NT2/D1 (cell line): Measurements from ENCODE around the gene DLX2.

Experiments used
- DNase-seq: peaks from one replicate; pipeline ENCODE4 v3.0.0-alpha.2; 2011; ENCODE audit warnings: low read depth, low spot score
- H3K27me3 ChIP-seq: 2 replicates; pipeline ENCODE4 v1.6.0; 2011; ENCODE audit warnings: mild to moderate bottlenecking; ENCODE audit not compliant: insufficient read length, insufficient read depth
- H3K36me3 ChIP-seq: 2 replicates; pipeline ENCODE4 v1.6.1; 2011; ENCODE audit warnings: mild to moderate bottlenecking, low read length, mixed read lengths; ENCODE audit not compliant: insufficient read depth, insufficient read length
- H3K4me1 ChIP-seq: 2 replicates; pipeline ENCODE4 v1.5.1; 2011; ENCODE audit not compliant: insufficient read depth, insufficient read length
- H3K4me3 ChIP-seq: 2 replicates; pipeline ENCODE4 v1.5.1; 2011; ENCODE audit warnings: low read depth; ENCODE audit not compliant: insufficient read length
- H3K9ac ChIP-seq: 2 replicates; pipeline ENCODE4 v1.6.0; 2011; ENCODE audit warnings: low read depth; ENCODE audit not compliant: insufficient read length
- H3K9me3 ChIP-seq: 2 replicates; pipeline ENCODE4 v1.5.1; 2011; ENCODE audit warnings: mild to moderate bottlenecking, low read length; ENCODE audit not compliant: insufficient read depth
- SUZ12 ChIP-seq: IDR thresholded peaks from 2 replicates; pipeline ENCODE4 v1.6.1; 2011; ENCODE audit not compliant: insufficient read length, insufficient read depth; ENCODE audit errors: extremely low read depth
- YY1 ChIP-seq: IDR thresholded peaks from 2 replicates; pipeline ENCODE4 v1.6.1; 2011; ENCODE audit not compliant: insufficient read length, insufficient read depth
- ZNF274 ChIP-seq: IDR thresholded peaks from 2 replicates; pipeline ENCODE4 v1.6.1; 2011; ENCODE audit warnings: mild to moderate bottlenecking, low read depth, low read length

DLX2 gene

DNA sequence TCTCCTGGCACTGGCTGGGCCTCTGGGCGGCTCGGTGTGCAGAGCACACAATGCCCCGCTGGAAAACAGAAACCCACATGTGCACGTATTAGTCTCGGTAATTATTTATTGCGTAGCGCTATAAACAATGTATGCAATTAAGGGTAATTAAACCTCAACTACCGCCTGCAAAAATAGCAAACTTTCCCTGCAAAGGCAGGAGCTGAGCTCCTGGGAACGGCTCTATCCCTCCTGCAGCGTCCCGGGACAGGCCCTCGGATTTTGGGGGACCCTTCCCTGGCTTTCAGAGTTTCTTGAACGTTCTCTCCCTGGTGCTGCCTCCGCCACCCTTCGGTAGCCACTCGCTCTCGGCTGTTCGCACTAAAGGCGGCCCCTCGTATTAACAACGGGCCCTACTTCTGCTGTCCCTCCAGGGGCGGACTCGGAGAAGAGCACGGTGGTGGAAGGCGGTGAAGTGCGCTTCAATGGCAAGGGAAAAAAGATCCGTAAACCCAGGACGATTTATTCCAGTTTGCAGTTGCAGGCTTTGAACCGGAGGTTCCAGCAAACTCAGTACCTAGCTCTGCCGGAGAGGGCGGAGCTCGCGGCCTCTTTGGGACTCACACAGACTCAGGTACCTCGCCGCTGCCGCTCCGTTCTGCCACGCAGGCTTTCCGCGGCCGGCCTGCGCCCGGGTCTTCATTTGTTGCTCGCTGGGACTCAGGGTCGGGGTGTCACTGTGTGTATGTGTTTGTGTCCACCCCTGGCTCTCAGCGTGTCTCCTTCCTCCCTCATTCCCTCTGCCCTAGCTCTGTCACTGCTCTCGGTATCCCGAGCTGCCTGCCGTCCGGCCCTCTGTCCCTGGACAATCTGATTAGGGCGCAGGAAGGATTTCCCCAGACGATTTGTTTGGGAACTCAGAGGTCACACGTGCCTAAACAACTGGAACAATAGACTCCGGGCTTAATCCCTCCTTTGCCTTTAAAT, 16.2 kb downstream of the DLX2 start:
- H3K36me3 ChIP-seq: no peaks in the 10 kb centered on the region
- TF ChIP-seq SUZ12 (peak; percentile 76), ZNF274 (no peak)
- no peak for DNase-seq
- H3K27me3 ChIP-seq: peaks cover 100% of the 10 kb centered on the region
- H3K9me3 ChIP-seq: no peaks in the 10 kb centered on the region
- no peak overlapping the region for H3K9ac ChIP-seq
- H3K4me1 ChIP-seq: peaks cover 41% of the 10 kb centered on the region
- peak overlapping the region; percentile 12 for H3K4me3 ChIP-seq

DNA sequence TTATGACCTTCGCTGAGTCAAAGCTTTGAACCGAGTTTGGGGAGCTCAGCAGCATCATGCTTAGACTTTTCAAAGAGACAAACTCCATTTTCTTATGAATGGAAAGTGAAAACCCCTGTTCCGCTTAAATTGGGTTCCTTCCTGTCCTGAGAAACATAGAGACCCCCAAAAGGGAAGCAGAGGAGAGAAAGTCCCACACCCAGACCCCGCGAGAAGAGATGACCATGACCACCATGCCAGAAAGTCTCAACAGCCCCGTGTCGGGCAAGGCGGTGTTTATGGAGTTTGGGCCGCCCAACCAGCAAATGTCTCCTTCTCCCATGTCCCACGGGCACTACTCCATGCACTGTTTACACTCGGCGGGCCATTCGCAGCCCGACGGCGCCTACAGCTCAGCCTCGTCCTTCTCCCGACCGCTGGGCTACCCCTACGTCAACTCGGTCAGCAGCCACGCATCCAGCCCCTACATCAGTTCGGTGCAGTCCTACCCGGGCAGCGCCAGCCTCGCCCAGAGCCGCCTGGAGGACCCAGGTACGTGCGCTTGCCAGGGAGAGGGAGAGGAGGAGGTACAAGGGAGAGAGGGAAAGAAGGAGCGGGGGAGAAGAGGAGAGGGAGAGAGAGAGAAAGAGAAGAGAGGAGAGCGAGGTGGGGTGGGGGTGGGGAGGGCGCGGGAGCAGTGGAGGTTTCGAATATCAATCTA, 17.1 kb downstream of the DLX2 start, which contains the start of gene DLX1:
DLX1 (plus strand) TSS at position 48 of the 700 bp plus-strand sequence; CDS start at position 219, 171 bp downstream.
- no peak for DNase-seq
- Histone ChIP-seq H3K36me3 (no peaks in the 10 kb centered on the region), H3K4me1 (peaks cover 43% of the 10 kb centered on the region), H3K9me3 (no peaks in the 10 kb centered on the region), H3K27me3 (peaks cover 100% of the 10 kb centered on the region), H3K4me3 (peak within 1 kb of the TSS; percentile 49), H3K9ac (peak within 1 kb of the TSS; percentile 72)
- no peak for TF ChIP-seq ZNF274
- TF ChIP-seq YY1: no peak
- TF ChIP-seq SUZ12: no peak

DNA sequence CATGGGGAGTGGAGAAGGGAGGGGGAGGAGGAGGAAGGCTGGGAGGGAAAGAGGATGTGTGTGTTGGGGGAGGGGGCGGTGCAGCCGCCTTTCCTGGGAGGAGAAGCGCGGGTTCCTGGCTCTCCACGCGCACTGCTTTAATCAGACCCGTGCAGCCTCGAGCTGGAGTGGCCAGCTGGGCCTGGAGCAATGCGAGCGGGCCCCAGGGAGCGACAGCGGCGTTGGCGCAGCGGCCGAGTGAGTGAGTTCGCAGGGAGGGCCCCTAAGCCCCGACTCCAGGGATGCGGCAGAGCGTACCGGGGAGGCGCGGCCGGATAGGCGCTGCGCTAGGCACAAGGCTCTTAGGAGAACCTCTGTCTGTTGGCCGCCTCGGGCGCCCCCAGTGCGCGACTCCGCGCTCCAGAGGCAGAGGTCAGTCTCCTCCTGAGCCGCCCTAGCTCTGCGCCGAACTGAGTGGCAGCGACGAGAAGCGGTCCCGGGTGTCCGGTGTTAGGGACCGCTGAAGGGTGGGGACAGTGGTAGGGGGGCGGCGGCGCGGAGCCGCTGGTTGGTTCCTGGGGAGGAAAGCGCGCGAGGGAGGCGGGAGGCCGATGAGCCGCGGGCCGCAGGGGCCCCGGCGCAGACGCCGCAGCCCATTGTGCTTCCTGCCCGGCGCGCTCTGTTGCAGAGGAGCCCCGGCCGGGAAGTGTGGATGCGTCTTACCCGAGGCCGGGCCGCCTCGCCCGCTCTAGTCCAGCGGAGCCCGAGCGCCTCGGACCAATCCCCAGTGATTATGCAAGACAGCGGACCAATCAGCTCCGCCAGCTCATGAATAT, 17.8 kb downstream of the DLX2 start:
- no peaks in the 10 kb centered on the region for H3K36me3 ChIP-seq
- no peaks in the 10 kb centered on the region for H3K9me3 ChIP-seq
- peaks cover 100% of the 10 kb centered on the region for H3K27me3 ChIP-seq
- peak overlapping the region; percentile 72 for H3K9ac ChIP-seq
- H3K4me3 ChIP-seq: peak overlapping the region; percentile 49
- peaks cover 36% of the 10 kb centered on the region for H3K4me1 ChIP-seq
- peak; percentile 53 for TF ChIP-seq SUZ12
- no peak for TF ChIP-seq YY1
- DNase-seq: peak; percentile 89

DNA sequence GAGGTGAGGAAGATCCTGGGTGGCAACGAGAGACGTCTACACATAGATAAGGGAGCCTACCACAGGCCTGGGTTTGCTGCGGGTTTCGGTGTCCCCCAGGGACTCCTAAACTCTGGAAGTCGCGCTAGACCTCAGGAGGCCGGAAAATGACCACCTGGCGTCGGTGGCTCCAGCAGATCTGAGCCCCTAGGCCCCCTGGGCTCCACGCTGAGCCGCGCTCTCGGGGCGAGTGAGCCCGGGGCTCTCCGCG, 18.4 kb downstream of the DLX2 start:
- peaks cover 33% of the 10 kb centered on the region for H3K4me1 ChIP-seq
- no peaks in the 10 kb centered on the region for H3K36me3 ChIP-seq
- no peaks in the 10 kb centered on the region for H3K9me3 ChIP-seq
- TF ChIP-seq ZNF274: no peak
- TF ChIP-seq YY1: no peak
- no peak for TF ChIP-seq SUZ12
- H3K4me3 ChIP-seq: peak overlapping the region; percentile 49
- DNase-seq: no peak
- peak overlapping the region; percentile 72 for H3K9ac ChIP-seq
- peaks cover 97% of the 10 kb centered on the region for H3K27me3 ChIP-seq

DNA sequence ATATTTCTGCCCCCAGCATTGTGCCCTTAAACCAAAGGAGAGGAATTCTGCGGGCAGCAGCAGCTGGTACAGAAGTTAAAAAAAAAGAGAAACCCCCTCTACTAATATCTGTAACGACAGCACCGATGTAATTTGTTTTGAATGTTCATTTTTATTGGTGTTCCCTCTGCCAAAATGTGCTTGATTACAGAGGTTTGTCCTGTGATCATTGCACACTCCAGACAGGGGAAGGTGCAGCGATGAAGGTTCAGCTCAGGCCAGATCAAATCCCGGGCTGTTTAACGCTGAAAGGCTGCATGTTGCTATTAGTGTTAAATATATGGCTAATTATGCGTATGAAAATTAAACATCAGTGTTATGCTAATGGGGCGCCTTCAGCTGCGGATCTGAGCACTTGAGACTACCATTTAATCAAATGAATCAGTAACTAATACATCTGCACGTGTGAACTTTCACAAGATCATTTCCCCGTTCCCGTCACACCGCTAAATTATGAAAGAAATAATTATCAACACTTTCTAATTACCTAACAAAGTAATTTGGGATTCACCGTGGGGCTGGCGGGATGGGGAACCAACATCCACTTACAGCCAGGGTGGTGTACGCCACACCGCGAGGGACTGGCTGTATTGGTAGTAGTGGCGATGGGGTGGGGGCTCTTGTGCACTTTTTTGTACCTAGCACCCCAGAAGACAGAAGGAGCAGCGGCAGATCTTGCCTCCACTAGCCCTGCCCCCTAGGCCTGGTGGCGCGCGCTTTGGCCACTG, 18.9 kb downstream of the DLX2 start:
- Histone ChIP-seq H3K27me3 (peaks cover 92% of the 10 kb centered on the region), H3K36me3 (no peaks in the 10 kb centered on the region), H3K9me3 (no peaks in the 10 kb centered on the region), H3K4me3 (peak overlapping the region; percentile 49), H3K9ac (no peak overlapping the region), H3K4me1 (peaks cover 33% of the 10 kb centered on the region)
- no peak for DNase-seq
- TF ChIP-seq ZNF274 (no peak), YY1 (no peak), SUZ12 (peak; percentile 29)

DNA sequence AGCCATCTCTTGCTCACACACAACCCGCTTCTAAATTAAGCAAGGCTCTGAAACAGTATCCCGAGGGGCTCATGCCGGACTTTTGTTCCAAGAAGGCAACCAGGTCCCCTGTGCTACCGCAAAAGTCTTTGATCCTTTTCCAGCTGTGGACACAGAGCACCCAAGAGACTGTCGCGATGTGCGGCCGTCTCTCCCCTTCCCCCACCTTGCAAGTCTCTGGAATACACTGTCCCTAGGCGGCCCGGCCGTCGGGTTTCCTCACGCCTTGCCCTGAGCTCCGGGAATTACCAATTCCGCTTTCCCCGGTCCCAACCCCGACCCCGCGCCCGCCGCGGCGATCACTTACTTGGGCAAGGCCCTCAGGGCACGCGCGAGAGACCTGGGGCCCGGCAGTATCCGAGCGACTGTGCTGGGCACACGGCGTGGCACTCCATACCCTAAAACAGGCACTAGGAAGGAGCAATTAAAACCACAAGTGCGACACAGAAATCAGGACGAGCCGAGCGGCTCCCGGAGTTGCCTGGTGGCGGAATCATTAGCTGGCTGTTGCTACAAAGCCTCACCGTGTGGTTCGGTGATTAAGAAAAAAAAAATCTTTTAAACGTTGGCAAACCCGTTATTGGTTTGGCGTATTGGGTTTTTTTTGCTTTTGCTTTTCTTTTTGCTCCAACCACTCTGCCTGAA, 19.6 kb downstream of the DLX2 start:
- H3K9me3 ChIP-seq: no peaks in the 10 kb centered on the region
- no peak for DNase-seq
- TF ChIP-seq SUZ12 (peak; percentile 93), YY1 (no peak)
- H3K36me3 ChIP-seq: no peaks in the 10 kb centered on the region
- no peak overlapping the region for H3K4me3 ChIP-seq
- H3K4me1 ChIP-seq: peaks cover 32% of the 10 kb centered on the region
- H3K27me3 ChIP-seq: peaks cover 84% of the 10 kb centered on the region
- H3K9ac ChIP-seq: no peak overlapping the region
